ENCODE data around the gene OTUD5.
"Not testable (repeated sequence)": the region's sequence is repeated elsewhere in the genome, so short reads cannot be mapped to it uniquely, and the experiment has no call there.

Gene OTUD5

DNA sequence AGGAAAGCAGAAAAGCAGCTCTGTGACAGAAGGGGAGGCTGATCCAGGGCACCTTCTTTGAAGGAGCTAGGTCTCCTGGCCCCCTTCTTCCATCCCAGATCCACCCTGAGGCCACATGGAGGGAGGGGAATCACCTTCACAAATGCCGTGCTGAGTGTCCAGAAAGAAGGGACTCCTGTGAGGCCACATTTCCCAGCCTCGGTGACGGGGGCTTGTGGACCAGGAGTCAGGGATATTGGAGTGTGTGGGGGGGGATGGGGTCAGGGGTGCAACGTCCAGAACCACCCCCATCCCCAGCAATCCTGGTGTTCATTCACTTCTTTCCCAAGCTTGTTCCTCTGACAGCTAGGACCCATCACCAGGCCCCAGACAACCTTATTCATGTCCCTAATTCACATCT is 64.5 kb downstream of the OTUD5 start:
- no peak for DNase-seq (ENCODE audit: low spot score)
- TF ChIP-seq, protein P1, sequence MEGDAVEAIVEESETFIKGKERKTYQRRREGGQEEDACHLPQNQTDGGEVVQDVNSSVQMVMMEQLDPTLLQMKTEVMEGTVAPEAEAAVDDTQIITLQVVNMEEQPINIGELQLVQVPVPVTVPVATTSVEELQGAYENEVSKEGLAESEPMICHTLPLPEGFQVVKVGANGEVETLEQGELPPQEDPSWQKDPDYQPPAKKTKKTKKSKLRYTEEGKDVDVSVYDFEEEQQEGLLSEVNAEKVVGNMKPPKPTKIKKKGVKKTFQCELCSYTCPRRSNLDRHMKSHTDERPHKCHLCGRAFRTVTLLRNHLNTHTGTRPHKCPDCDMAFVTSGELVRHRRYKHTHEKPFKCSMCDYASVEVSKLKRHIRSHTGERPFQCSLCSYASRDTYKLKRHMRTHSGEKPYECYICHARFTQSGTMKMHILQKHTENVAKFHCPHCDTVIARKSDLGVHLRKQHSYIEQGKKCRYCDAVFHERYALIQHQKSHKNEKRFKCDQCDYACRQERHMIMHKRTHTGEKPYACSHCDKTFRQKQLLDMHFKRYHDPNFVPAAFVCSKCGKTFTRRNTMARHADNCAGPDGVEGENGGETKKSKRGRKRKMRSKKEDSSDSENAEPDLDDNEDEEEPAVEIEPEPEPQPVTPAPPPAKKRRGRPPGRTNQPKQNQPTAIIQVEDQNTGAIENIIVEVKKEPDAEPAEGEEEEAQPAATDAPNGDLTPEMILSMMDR (IDR thresholded peaks at IDR 0.05; ENCODE audit: extremely low read depth, missing control alignments): no peak

DNA sequence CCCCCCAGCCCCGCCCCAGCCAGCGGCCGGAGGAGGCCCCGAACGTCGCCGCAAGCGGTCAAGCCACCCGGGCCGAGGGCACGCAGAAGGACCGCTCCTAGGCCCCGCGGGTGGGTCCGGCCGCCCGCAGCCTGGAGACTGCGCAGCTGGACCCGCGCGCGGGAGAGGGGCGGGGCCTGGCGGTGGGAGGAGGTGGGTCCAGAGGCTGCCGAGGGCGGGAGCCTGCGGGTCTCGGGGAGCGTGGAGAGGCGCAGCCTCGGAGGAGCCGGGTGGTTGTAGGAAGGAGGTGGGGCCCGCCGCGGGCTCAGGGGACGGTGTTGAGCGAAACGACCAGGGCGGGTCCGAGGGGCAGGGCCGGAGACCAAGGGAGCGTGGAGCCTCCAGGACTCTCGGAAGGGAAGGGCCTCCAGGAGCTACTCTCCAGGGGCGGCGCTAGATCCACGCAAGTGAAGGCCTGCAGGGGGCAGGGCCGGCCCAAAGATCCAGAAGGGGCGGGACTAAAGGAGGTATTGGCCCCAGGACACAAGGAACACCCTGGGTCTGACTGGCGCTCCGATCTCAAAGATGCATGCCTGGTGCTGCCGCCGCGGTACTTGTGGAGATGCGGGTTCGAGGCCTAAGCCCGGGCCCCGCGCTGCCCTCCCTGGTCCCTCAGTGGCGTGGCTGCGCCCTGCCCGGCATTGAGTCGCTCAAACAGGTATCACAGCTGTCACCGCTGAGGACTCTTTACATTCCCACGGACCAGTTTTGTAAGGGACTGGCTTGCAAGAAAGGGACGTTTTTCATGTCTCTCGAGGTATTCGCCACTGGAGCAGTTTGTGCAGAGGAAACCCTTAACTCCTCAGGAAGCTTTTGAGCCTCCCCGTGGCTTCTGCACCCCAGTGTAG is 65.8 kb downstream of the OTUD5 start:
- TF ChIP-seq, protein P1 (IDR thresholded peaks at IDR 0.05; ENCODE audit: extremely low read depth, missing control alignments): peak; percentile 26
- DNase-seq (ENCODE audit: low spot score): peak; percentile 76

DNA sequence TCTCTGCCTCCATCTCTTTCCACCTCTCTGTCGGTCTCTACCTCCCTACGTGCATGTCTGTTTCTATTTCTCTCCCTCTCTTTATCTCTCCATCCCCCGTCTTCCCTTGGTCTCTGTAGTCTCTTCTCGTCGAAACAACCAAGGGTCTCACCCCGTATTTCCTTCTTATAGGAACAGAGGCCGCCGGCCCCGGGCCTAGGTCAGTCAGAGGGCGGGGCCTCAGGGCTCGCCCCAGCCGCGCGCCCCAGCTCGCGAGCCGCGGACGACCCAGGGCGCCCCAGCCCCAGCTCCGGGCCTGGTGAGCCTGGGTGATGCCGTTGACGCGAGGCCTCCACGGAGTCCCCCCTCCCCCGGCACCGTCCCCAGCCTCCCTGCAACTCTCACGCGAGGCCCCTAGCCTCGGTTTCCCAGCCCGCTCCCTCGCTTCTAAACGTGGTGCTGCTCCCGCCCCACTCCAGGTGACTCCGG is 66.4 kb downstream of the OTUD5 start:
- TF ChIP-seq, protein P1 (IDR thresholded peaks at IDR 0.05; ENCODE audit: extremely low read depth, missing control alignments): no peak
- DNase-seq (ENCODE audit: low spot score): no peak

DNA sequence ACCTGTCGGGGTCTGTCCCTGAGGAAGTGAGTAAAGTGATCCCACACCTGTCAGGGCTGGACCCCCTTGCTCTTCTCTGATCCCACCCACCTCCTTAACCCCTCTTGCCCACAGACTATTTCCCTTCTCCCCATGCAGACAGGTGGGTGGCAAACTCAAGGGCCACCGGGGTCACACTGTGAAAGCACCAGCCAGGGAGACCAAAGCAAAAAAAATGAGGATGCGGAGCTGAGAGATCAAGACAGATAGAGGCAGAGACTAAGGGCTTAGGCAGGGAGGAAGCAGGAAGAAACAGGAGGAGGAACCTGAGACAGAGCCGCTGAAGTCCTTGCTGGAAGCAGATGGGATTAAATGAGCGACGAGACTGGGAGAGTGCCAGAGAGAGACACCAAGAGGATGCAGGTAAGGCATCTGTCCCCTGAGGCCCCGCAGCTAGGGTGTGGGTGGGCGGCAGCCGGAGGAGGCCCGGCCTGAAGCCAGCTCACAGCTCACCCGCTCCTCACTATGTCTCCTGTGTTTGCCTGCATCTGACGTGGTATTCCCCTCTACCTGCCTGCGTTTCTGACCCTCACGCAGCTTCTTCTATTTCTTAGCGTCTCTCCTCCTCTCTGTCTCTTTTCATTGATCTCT is 67.0 kb downstream of the OTUD5 start:
- DNase-seq (ENCODE audit: low spot score): no peak

DNA sequence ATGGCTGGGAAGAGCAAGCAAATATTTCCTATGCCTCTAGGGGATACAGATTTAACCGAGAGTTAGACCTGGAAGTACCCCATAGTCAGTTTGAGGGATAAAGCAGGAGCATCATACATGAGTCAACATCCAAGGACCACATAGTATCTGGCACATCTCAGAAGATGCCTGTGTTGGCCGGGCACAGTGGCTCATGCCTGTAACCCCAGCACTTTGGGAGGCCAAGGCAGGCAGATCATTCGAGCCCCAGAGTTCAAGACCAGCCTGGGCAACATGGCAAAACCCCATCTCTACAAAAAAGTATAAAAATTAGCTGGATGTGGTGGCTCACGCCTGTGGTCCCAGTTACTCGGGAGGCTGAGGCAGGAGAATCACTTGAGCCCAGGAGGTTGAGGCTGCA is 70.8 kb downstream of the OTUD5 start:
- DNase-seq (ENCODE audit: low spot score): not testable (repeated sequence)

More for the DNA sequence above, 67.0 kb downstream of the OTUD5 start:
- TF ChIP-seq, protein P1 (IDR thresholded peaks at IDR 0.05; ENCODE audit: extremely low read depth, missing control alignments): no peak

DNA sequence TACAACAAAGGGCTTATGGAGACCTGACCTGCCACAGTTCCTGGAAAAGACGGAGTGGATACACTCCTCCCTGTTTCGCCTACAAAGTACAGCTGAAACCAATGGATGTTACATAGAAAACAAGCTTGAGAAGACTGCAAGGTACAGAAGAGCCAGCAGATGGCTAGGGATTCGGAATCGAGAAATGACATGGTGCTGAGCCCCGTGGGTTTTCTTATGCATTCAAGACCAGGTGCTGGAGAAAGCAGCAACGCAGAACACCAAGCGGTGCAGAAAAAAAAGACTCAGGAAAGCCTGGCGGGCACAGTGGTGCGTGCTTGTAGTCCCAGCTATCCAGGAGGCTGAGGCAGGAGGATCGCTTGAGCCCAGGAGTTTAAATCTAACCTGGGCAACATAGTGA is 73.7 kb downstream of the OTUD5 start:
- DNase-seq (ENCODE audit: low spot score): no peak
- TF ChIP-seq, protein P1 (IDR thresholded peaks at IDR 0.05; ENCODE audit: extremely low read depth, missing control alignments): no peak

DNA sequence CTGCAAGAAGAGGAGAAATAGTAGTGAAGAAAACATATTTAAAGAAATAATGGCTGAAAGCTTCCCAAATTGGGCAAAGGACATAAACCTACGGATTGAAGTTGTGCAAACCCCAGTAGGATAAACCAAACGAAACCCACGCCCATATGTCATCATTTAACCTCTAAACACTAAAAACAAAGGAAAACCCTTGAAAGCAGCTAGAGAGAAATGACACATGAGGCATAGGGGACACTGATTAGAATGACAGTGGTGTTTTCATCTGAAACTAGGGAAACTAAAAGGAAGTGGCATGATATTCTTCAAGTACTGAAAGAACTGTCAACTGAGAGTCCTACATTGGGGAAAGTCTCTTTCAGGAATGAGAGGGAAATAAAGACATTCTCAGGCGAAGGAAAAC is 80.5 kb downstream of the OTUD5 start:
- DNase-seq (ENCODE audit: low spot score): not testable (repeated sequence)

All from GM20000 (cell line).